Spleen (tissue), 11 donors: Measurements from ENCODE around the gene PCDHB4. TPM values are rescaled to one million over a fixed set of nuclear protein-coding genes. Genes with fewer than 3 reads are reported as not detected.
A peak's percentile ranks its signal among the peaks of the same experiment; 100 is the strongest.
"Not testable (repeated sequence)": the region's sequence is repeated elsewhere in the genome, so short reads cannot be mapped to it uniquely, and the experiment has no call there.

Experiments
- DNase-seq: peaks from one replicate; pipeline ENCODE4 v3.0.0-alpha.2; 2020
- H3K27ac ChIP-seq, 8 donors: fragments of 200-600 bp; sonication (generic) in 7 of 8; 1 replicate in 4 of 8; 2 replicates in 4 of 8; pipeline versions ENCODE4 v1.5.0 to v1.8.0; 2016 to 2021; ENCODE audit warnings: inconsistent platforms in 4 of 8, mild to moderate bottlenecking in 4 of 8, moderate library complexity in 1 of 8
- H3K27me3 ChIP-seq, 7 donors: fragments of 200-600 bp; sonication (generic) in 6 of 7; replicated peaks in 1 of 7; 1 replicate in 4 of 7; 2 replicates in 3 of 7; pipeline versions ENCODE4 v1.5.0 to v1.8.0; 2016 to 2021; ENCODE audit warnings: inconsistent platforms in 3 of 7, mild to moderate bottlenecking in 1 of 7
- H3K36me3 ChIP-seq, 6 donors: fragments of 200-600 bp; sonication (generic) in 5 of 6; 1 replicate in 4 of 6; 2 replicates in 2 of 6; pipeline versions ENCODE4 v1.5.0 to v1.8.0; 2016 to 2021; ENCODE audit warnings: inconsistent platforms in 2 of 6
- H3K4me1 ChIP-seq, 6 donors: fragments of 200-600 bp; sonication (generic) in 5 of 6; 1 replicate in 3 of 6; 2 replicates in 3 of 6; pipeline versions ENCODE4 v1.5.0 to v1.8.0; 2016 to 2021; ENCODE audit warnings: inconsistent platforms in 3 of 6
- H3K4me3 ChIP-seq, 8 donors: fragments of 200-600 bp; sonication (generic) in 7 of 8; 1 replicate in 4 of 8; 2 replicates in 4 of 8; pipeline versions ENCODE4 v1.5.0 to v1.8.0; 2016 to 2021; ENCODE audit warnings: inconsistent platforms in 4 of 8, mild to moderate bottlenecking in 4 of 8, moderate library complexity in 2 of 8
- H3K9me3 ChIP-seq, 8 donors: fragments of 200-600 bp; sonication (generic) in 7 of 8; 1 replicate in 4 of 8; 2 replicates in 4 of 8; pipeline versions ENCODE4 v1.5.0 to v1.8.0; 2016 to 2021; ENCODE audit warnings: inconsistent platforms in 4 of 8
- POLR2A ChIP-seq, 3 donors: fragments of 450-650 bp; IDR thresholded peaks; one replicate each; pipeline ENCODE4 v1.5.1; 2017; ENCODE audit warnings: antibody characterized with exemption in 3 of 3, mild to moderate bottlenecking in 1 of 3
- WGBS, 5 donors: extraction: QIAGEN DNeasy Blood & Tissue Kit in 3 of 5; methylation state at CpG; one replicate each; pipeline versions ENCODE4 v1.1.5 to v1.1.7; 2013 to 2018; 5-methylcytosine and 5-hydroxymethylcytosine counted together
- intact Hi-C: fragments of 100-400 bp; cut with DNase I; formaldehyde crosslinking; loops from one replicate; pipeline ENCODE4 v1.15.0; 2023; ENCODE audit warnings: low total_unique reads
- polyA plus RNA-seq, 3 donors: library from polyadenylated mRNA; stranded (reverse); fragments of 200-250 nt; gene quantifications; one replicate each; pipeline ENCODE4 v1.2.1, GENCODE V29; 2013
- total RNA-seq, 7 donors: library from RNA; depleted of rRNA in 3 of 7; stranded (reverse); fragments of >200 nt in 3 of 7; fragmentation: NEBNext Ultra II Directional in 4 of 7; extraction: Animal tissue kit (Norgen Biotek cat#: 25700) in 4 of 7; gene quantifications; one replicate each; pipeline versions ENCODE4 v1.1.0 to v1.2.1, GENCODE V29; 2016 to 2021
- TF ChIP-seq, protein P1 (sequence below), 11 experiments: fragments of 200-600 bp in 7 of 11; fragments of 450-650 bp in 4 of 11; sonication (generic) in 4 of 11; IDR thresholded peaks in 8 of 11; conservative IDR thresholded peaks in 3 of 11; 1 replicate in 7 of 11; 2 replicates in 4 of 11; pipeline versions ENCODE4 v1.4.0 to v1.8.0; 2016 to 2021; ENCODE audit warnings: antibody characterized with exemption in 11 of 11, inconsistent platforms in 4 of 11, mild to moderate bottlenecking in 1 of 11
- donor health status: healthy with polysubstance abuse.
- donor health status: DM: no; HTN: no; CAD: no; lungs with moderate emphysema.
- donor health status: DM: no; HTN: no; CAD: no.
- donor health status: Bipolar disorder and iron deficiency.
- donor health status: healthy.
- donor health status: DM: no; HTN: no; CAD: no.
- donor health status: DM: yes; HTN: yes; CAD: no.

Gene PCDHB4
- total and polyA plus RNA-seq, 10 donors, result 0.09 to 2.6 (median 1.2) TPM

DNA sequence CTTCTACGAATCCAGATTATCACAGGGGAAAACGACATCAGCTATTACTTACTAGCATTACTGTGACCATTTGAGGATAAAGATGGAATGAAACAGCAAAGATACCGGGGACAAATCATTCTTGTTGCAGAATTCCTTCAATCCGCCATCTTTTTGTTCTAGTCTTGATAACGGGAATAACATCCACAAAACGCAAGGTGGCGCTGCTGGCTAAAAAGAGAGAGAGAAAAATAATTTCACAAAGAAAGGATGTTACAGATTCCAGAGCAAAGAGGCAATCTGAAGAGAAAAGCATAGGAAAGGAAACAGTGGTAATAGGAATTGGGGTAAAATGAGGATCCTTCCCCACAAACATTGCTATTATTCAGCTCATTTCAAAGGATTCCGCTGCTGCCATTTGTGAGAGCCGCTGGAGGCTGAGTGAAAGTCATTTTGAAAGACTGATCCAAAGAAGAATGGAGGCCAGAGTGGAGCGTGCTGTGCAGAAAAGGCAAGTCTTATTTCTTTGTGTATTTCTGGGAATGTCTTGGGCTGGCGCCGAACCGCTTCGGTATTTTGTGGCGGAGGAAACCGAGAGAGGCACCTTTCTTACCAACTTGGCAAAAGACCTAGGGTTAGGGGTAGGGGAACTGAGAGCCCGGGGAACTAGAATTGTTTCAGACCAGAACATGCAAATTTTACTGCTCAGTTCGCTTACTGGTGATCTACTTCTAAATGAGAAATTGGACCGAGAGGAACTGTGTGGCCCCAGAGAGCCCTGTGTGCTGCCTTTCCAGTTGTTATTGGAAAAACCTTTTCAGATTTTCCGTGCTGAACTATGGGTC lies 51.0 kb downstream of the PCDHB4 start, which contains the start of gene PCDHB7:
TSS of gene PCDHB7 (plus strand) at position 264 of the 824 bp plus-strand sequence. CDS start at position 456, 192 bp downstream.
- DNase-seq, result no peak
- intact Hi-C loops, result no loop called here
- H3K9me3 ChIP-seq, result peaks cover 0 to 51% (median 36%) of the 10 kb centered on the region in 8 donors
- H3K27me3 ChIP-seq, result peaks cover 0 to 64% (median 3%) of the 10 kb centered on the region in 7 donors
- WGBS, 5 donors, result 24 to 40% (median 33%) methylated on average over 20 of the region's 20 CpGs
- H3K27ac ChIP-seq, result no peak within 1 kb of the TSS
- TF ChIP-seq, protein P1, sequence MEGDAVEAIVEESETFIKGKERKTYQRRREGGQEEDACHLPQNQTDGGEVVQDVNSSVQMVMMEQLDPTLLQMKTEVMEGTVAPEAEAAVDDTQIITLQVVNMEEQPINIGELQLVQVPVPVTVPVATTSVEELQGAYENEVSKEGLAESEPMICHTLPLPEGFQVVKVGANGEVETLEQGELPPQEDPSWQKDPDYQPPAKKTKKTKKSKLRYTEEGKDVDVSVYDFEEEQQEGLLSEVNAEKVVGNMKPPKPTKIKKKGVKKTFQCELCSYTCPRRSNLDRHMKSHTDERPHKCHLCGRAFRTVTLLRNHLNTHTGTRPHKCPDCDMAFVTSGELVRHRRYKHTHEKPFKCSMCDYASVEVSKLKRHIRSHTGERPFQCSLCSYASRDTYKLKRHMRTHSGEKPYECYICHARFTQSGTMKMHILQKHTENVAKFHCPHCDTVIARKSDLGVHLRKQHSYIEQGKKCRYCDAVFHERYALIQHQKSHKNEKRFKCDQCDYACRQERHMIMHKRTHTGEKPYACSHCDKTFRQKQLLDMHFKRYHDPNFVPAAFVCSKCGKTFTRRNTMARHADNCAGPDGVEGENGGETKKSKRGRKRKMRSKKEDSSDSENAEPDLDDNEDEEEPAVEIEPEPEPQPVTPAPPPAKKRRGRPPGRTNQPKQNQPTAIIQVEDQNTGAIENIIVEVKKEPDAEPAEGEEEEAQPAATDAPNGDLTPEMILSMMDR (IDR thresholded peaks at IDR 0.05 in 8 of 11, conservative IDR thresholded peaks at IDR 0.05 in 3 of 11), result peak in 7 of 11 experiments; percentile 11 to 44 (median 31)
- TF ChIP-seq POLR2A (IDR thresholded peaks at IDR 0.05), result no peak
- H3K4me1 ChIP-seq, result no peaks in the 10 kb centered on the region
- no peaks in the 10 kb centered on the region for H3K36me3 ChIP-seq
- peak within 1 kb of the TSS in 1 of 8 donors; percentile 36 for H3K4me3 ChIP-seq

DNA sequence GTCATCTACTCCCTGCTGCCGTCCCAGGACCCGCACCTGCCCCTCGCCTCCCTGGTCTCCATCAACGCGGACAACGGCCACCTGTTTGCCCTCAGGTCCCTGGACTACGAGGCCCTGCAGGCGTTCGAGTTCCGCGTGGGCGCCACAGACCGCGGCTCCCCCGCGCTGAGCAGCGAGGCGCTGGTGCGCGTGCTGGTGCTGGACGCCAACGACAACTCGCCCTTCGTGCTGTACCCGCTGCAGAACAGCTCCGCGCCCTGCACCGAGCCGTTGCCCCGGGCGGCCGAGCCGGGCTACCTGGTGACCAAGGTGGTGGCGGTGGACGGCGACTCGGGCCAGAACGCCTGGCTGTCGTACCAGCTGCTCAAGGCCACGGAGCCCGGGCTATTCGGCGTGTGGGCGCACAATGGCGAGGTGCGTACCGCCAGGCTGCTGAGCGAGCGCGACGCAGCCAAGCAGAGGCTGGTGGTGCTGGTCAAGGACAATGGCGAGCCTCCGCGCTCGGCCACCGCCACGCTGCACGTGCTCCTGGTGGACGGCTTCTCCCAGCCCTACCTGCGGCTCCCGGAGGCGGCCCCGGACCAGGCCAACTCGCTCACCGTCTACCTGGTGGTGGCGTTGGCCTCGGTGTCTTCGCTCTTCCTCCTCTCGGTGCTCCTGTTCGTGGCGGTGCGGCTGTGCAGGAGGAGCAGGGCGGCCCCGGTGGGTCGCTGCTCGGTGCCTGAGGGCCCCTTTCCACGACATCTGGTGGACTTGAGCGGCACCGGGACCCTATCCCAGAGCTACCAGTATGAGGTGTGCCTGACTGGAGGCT lies 52.9 kb downstream of the PCDHB4 start:
- H3K4me1 ChIP-seq, H3K36me3 ChIP-seq, DNase-seq, intact Hi-C loops, H3K4me3 ChIP-seq, H3K27ac ChIP-seq: not testable (repeated sequence)
- H3K9me3 ChIP-seq, result peaks cover 0 to 66% (median 48%) of the 10 kb centered on the region in 8 donors
- WGBS, 5 donors, result 40 to 57% (median 52%) methylated on average over 33 to 79 of the region's 79 CpGs
- H3K27me3 ChIP-seq, result peaks cover 0 to 67% (median 3%) of the 10 kb centered on the region in 7 donors

Other genes with a start within 250 kb of the PCDHB4 start
- gene PCDHA12, start 246.5 kb upstream of the PCDHB4 start, total RNA-seq, result under 1 TPM in 4 of 7 donors, not detected in 3; 0.17 to 0.79 (median 0.32) TPM
- gene PCDHA12, start 246.5 kb upstream of the PCDHB4 start, polyA plus RNA-seq, result under 1 TPM in 1 of 3 donors, not detected in 2; 0.06 TPM
- under 1 TPM in 5 of 7 donors, not detected in 2; 0.22 to 0.79 (median 0.46) TPM for gene PCDHA13, start 239.7 kb upstream of the PCDHB4 start, total RNA-seq
- under 1 TPM in 2 of 3 donors, not detected in 1; 0.20 to 0.21 TPM for gene PCDHA13, start 239.7 kb upstream of the PCDHB4 start, polyA plus RNA-seq
- gene PCDHAC1, start 195.5 kb upstream of the PCDHB4 start, total RNA-seq, result 1 to 10 TPM in 2 of 7 donors, under 1 TPM in 5; 0.13 to 1.2 (median 0.41) TPM
- under 1 TPM; 0.17 to 0.35 (median 0.23) TPM for gene PCDHAC1, start 195.5 kb upstream of the PCDHB4 start, polyA plus RNA-seq
- 1 to 10 TPM; 1.5 to 7.9 (median 3.9) TPM for gene PCDHAC2, start 155.3 kb upstream of the PCDHB4 start, total RNA-seq
- under 1 TPM; 0.15 to 0.26 (median 0.17) TPM for gene PCDHAC2, start 155.3 kb upstream of the PCDHB4 start, polyA plus RNA-seq
- not detected for gene PCDHB1, start 70.4 kb upstream of the PCDHB4 start, total RNA-seq
- gene PCDHB1, start 70.4 kb upstream of the PCDHB4 start, polyA plus RNA-seq, result not detected
- gene PCDHB2, start 27.2 kb upstream of the PCDHB4 start, total RNA-seq, result 1 to 10 TPM in 6 of 7 donors, under 1 TPM in 1; 0.98 to 2.0 (median 1.5) TPM
- under 1 TPM; 0.12 to 0.29 (median 0.13) TPM for gene PCDHB2, start 27.2 kb upstream of the PCDHB4 start, polyA plus RNA-seq
- gene PCDHB3, start 21.3 kb upstream of the PCDHB4 start, total RNA-seq, result 1 to 10 TPM in 4 of 7 donors, under 1 TPM in 3; 0.34 to 3.1 (median 1.1) TPM
- under 1 TPM in 2 of 3 donors, not detected in 1; 0.08 to 0.26 TPM for gene PCDHB3, start 21.3 kb upstream of the PCDHB4 start, polyA plus RNA-seq
- 1 to 10 TPM in 6 of 7 donors, under 1 TPM in 1; 0.81 to 3.4 (median 1.6) TPM for gene PCDHB5, start 13.4 kb downstream of the PCDHB4 start, total RNA-seq
- under 1 TPM; 0.20 to 0.33 (median 0.32) TPM for gene PCDHB5, start 13.4 kb downstream of the PCDHB4 start, polyA plus RNA-seq
- gene PCDHB6, start 28.2 kb downstream of the PCDHB4 start, total RNA-seq, result 1 to 10 TPM in 2 of 7 donors, under 1 TPM in 5; 0.20 to 1.1 (median 0.66) TPM
- under 1 TPM; 0.02 to 0.13 (median 0.07) TPM for gene PCDHB6, start 28.2 kb downstream of the PCDHB4 start, polyA plus RNA-seq
- 1 to 10 TPM in 4 of 7 donors, under 1 TPM in 3; 0.51 to 1.6 (median 1.3) TPM for gene PCDHB7, start 50.8 kb downstream of the PCDHB4 start, total RNA-seq
- gene PCDHB7, start 50.8 kb downstream of the PCDHB4 start, polyA plus RNA-seq, result under 1 TPM in 2 of 3 donors, not detected in 1; 0.08 to 0.16 TPM
- 1 to 10 TPM in 3 of 7 donors, under 1 TPM in 3, not detected in 1; 0.51 to 1.8 (median 1.0) TPM for gene PCDHB8, start 56.0 kb downstream of the PCDHB4 start, total RNA-seq
- gene PCDHB8, start 56.0 kb downstream of the PCDHB4 start, polyA plus RNA-seq, result under 1 TPM in 2 of 3 donors, not detected in 1; 0.03 to 0.10 TPM
- 1 to 10 TPM in 6 of 7 donors, under 1 TPM in 1; 0.54 to 2.1 (median 1.9) TPM for gene PCDHB16, start 60.6 kb downstream of the PCDHB4 start, total RNA-seq
- gene PCDHB16, start 60.6 kb downstream of the PCDHB4 start, polyA plus RNA-seq, result under 1 TPM; 0.04 to 0.19 (median 0.14) TPM
- gene PCDHB9, start 65.3 kb downstream of the PCDHB4 start, total RNA-seq, result 1 to 10 TPM in 5 of 7 donors, under 1 TPM in 2; 0.40 to 4.9 (median 1.5) TPM
- under 1 TPM; 0.06 to 0.19 (median 0.09) TPM for gene PCDHB9, start 65.3 kb downstream of the PCDHB4 start, polyA plus RNA-seq
- 1 to 10 TPM in 4 of 7 donors, under 1 TPM in 3; 0.74 to 2.7 (median 1.4) TPM for gene PCDHB10, start 70.5 kb downstream of the PCDHB4 start, total RNA-seq
- gene PCDHB10, start 70.5 kb downstream of the PCDHB4 start, polyA plus RNA-seq, result under 1 TPM; 0.09 to 0.26 (median 0.15) TPM
- gene PCDHB11, start 77.8 kb downstream of the PCDHB4 start, total RNA-seq, result 1 to 10 TPM in 5 of 7 donors, under 1 TPM in 2; 0.68 to 3.4 (median 1.2) TPM
- gene PCDHB11, start 77.8 kb downstream of the PCDHB4 start, polyA plus RNA-seq, result under 1 TPM; 0.07 to 0.19 (median 0.14) TPM
- 1 to 10 TPM; 1.1 to 2.4 (median 1.8) TPM for gene PCDHB12, start 86.9 kb downstream of the PCDHB4 start, total RNA-seq
- under 1 TPM; 0.11 to 0.16 (median 0.11) TPM for gene PCDHB12, start 86.9 kb downstream of the PCDHB4 start, polyA plus RNA-seq
- gene PCDHB13, start 92.1 kb downstream of the PCDHB4 start, total RNA-seq, result 1 to 10 TPM; 1.4 to 6.8 (median 4.0) TPM
- under 1 TPM; 0.09 to 0.38 (median 0.12) TPM for gene PCDHB13, start 92.1 kb downstream of the PCDHB4 start, polyA plus RNA-seq
- 1 to 10 TPM; 1.6 to 5.9 (median 2.8) TPM for gene PCDHB14, start 101.5 kb downstream of the PCDHB4 start, total RNA-seq
- under 1 TPM; 0.27 to 0.93 (median 0.30) TPM for gene PCDHB14, start 101.5 kb downstream of the PCDHB4 start, polyA plus RNA-seq
- gene PCDHB15, start 123.6 kb downstream of the PCDHB4 start, total RNA-seq, result 1 to 10 TPM; 1.7 to 5.6 (median 3.8) TPM
- gene PCDHB15, start 123.6 kb downstream of the PCDHB4 start, polyA plus RNA-seq, result 1 to 10 TPM in 1 of 3 donors, under 1 TPM in 2; 0.42 to 1.1 (median 0.72) TPM
- 1 to 10 TPM in 6 of 7 donors, under 1 TPM in 1; 0.57 to 3.0 (median 2.2) TPM for gene SLC25A2, start 182.2 kb downstream of the PCDHB4 start, total RNA-seq
- gene SLC25A2, start 182.2 kb downstream of the PCDHB4 start, polyA plus RNA-seq, result under 1 TPM; 0.05 to 0.22 (median 0.07) TPM
- 10 to 100 TPM; 67.6 to 80.6 (median 75.7) TPM for gene TAF7, start 199.0 kb downstream of the PCDHB4 start, total RNA-seq
- 100 to 1,000 TPM in 2 of 3 donors, 10 to 100 TPM in 1; 91.1 to 112 (median 111) TPM for gene TAF7, start 199.0 kb downstream of the PCDHB4 start, polyA plus RNA-seq
- gene PCDHGA1, start 208.7 kb downstream of the PCDHB4 start, total RNA-seq, result under 1 TPM in 6 of 7 donors, not detected in 1; 0.17 to 0.52 (median 0.36) TPM
- under 1 TPM; 0.04 to 0.06 (median 0.06) TPM for gene PCDHGA1, start 208.7 kb downstream of the PCDHB4 start, polyA plus RNA-seq
- gene PCDHGA2, start 216.9 kb downstream of the PCDHB4 start, total RNA-seq, result 1 to 10 TPM in 6 of 7 donors, under 1 TPM in 1; 0.84 to 3.9 (median 1.8) TPM
- gene PCDHGA2, start 216.9 kb downstream of the PCDHB4 start, polyA plus RNA-seq, result under 1 TPM; 0.04 to 0.19 (median 0.06) TPM
- gene PCDHGA3, start 222.0 kb downstream of the PCDHB4 start, total RNA-seq, result 1 to 10 TPM in 5 of 7 donors, under 1 TPM in 2; 0.60 to 4.4 (median 2.1) TPM
- under 1 TPM in 1 of 3 donors, not detected in 2; 0.22 TPM for gene PCDHGA3, start 222.0 kb downstream of the PCDHB4 start, polyA plus RNA-seq
- gene PCDHGB1, start 228.3 kb downstream of the PCDHB4 start, total RNA-seq, result 1 to 10 TPM in 6 of 7 donors, under 1 TPM in 1; 0.87 to 3.7 (median 1.6) TPM
- under 1 TPM in 2 of 3 donors, not detected in 1; 0.04 to 0.10 TPM for gene PCDHGB1, start 228.3 kb downstream of the PCDHB4 start, polyA plus RNA-seq
- 1 to 10 TPM; 1.4 to 4.5 (median 2.7) TPM for gene PCDHGA4, start 233.2 kb downstream of the PCDHB4 start, total RNA-seq
- under 1 TPM; 0.04 to 0.16 (median 0.05) TPM for gene PCDHGA4, start 233.2 kb downstream of the PCDHB4 start, polyA plus RNA-seq
- 1 to 10 TPM; 1.7 to 4.5 (median 3.5) TPM for gene PCDHGB2, start 238.2 kb downstream of the PCDHB4 start, total RNA-seq
- under 1 TPM in 2 of 3 donors, not detected in 1; 0.09 to 0.22 TPM for gene PCDHGB2, start 238.2 kb downstream of the PCDHB4 start, polyA plus RNA-seq
- 1 to 10 TPM; 1.4 to 3.1 (median 2.3) TPM for gene PCDHGA5, start 242.3 kb downstream of the PCDHB4 start, total RNA-seq
- under 1 TPM in 2 of 3 donors, not detected in 1; 0.04 to 0.22 TPM for gene PCDHGA5, start 242.3 kb downstream of the PCDHB4 start, polyA plus RNA-seq
- 1 to 10 TPM; 1.3 to 5.0 (median 3.9) TPM for gene PCDHGB3, start 248.4 kb downstream of the PCDHB4 start, total RNA-seq
- gene PCDHGB3, start 248.4 kb downstream of the PCDHB4 start, polyA plus RNA-seq, result under 1 TPM; 0.06 to 0.38 (median 0.09) TPM